ENCODE measurements around the gene CHCHD6. TPM values are rescaled to one million over a fixed set of nuclear protein-coding genes. Genes with fewer than 3 reads are reported as not detected.

CHCHD6 gene
- total RNA-seq, 1 experiment from 2014 or later = 33.0 TPM

DNA sequence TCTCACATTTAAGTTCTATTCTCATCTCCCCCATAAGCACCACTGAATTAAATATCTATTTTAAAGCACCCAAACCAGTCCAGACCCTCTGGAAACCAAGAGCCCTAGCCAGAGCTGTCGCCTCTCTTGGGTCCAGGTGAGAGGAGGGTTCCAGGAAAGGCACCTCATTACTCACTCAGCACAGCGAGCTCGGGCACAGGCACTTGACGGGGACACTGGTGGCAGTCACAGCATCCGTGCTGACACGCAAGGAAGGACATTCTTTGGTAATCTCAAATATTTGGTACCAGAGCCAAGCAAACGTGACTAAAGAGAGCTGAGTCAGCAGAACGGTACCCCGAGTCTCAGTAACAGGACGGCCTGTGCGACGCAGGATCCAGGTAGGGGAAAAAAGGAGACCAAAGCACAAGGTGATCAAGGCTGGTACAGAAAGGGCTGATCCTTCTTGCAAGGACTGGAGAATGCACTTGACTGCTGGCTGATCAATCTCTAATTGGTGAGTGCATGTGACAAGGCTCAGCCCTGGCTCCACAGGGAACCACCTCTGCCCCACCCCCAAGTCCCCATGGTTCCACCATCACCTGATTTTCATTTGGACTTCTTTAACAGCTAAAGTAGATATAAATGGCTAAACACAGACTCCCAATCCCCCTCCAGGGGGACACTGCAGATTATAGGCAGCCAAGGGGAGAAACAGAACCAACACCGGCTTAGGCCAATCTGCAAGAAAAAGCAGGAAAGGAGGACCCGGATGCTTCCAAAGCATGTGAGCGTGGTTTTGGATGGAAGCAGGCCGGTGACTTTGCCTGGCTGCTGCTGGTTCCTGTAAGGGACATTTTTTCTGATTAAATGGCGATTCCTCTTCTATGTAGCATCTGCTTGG lies 61.4 kb downstream of the CHCHD6 start:
- DNase-seq = no peak
- BruUV-seq (replicated peaks) = no TSS peak
- H3K27ac ChIP-seq (ENCODE audit: low read length) = no peak overlapping the region
- TF ChIP-seq EZH2 (IDR thresholded peaks at IDR 0.05; ENCODE audit: low read length, unreplicated experiment) = no peak
- TF ChIP-seq EZH2phosphoT487 (IDR thresholded peaks at IDR 0.05; ENCODE audit: borderline replicate concordance, low read length) = no peak
- TF ChIP-seq, protein P1, sequence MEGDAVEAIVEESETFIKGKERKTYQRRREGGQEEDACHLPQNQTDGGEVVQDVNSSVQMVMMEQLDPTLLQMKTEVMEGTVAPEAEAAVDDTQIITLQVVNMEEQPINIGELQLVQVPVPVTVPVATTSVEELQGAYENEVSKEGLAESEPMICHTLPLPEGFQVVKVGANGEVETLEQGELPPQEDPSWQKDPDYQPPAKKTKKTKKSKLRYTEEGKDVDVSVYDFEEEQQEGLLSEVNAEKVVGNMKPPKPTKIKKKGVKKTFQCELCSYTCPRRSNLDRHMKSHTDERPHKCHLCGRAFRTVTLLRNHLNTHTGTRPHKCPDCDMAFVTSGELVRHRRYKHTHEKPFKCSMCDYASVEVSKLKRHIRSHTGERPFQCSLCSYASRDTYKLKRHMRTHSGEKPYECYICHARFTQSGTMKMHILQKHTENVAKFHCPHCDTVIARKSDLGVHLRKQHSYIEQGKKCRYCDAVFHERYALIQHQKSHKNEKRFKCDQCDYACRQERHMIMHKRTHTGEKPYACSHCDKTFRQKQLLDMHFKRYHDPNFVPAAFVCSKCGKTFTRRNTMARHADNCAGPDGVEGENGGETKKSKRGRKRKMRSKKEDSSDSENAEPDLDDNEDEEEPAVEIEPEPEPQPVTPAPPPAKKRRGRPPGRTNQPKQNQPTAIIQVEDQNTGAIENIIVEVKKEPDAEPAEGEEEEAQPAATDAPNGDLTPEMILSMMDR (conservative IDR thresholded peaks at IDR 0.05; ENCODE audit: low read depth, low read length) = no peak
- no peaks in the 10 kb centered on the region for H4K20me1 ChIP-seq (ENCODE audit: low read length)
- no peaks in the 10 kb centered on the region for H3K9me3 ChIP-seq (ENCODE audit: low read length)
- H3K36me3 ChIP-seq (ENCODE audit: low read depth, low read length) = no peaks in the 10 kb centered on the region
- H3K9me2 ChIP-seq (replicated peaks; ENCODE audit: low read length) = no peaks in the 10 kb centered on the region
- H3K27me3 ChIP-seq (ENCODE audit: low read length) = no peaks in the 10 kb centered on the region
- H2AFZ ChIP-seq (ENCODE audit: low read length) = no peak overlapping the region
- peaks cover 5% of the 10 kb centered on the region for H3K79me2 ChIP-seq (ENCODE audit: low read length)
- H3F3A ChIP-seq (ENCODE audit: low read length, unreplicated experiment) = no peaks in the 10 kb centered on the region
- no peak overlapping the region for H3K9ac ChIP-seq (ENCODE audit: low read length)
- POLR2A ChIA-PET (ENCODE audit: unreplicated experiment) = no interaction called here
- CTCF ChIA-PET = no interaction called here
- no peak overlapping the region for H3K4me2 ChIP-seq (ENCODE audit: low read length)
- no peak overlapping the region for H3K4me3 ChIP-seq (ENCODE audit: low read length)
- intact Hi-C loops (cut with micrococcal nuclease) = no loop called here
- ATAC-seq = no peak
- no peaks in the 10 kb centered on the region for H3K4me1 ChIP-seq (ENCODE audit: insufficient read depth, low read length)

DNA sequence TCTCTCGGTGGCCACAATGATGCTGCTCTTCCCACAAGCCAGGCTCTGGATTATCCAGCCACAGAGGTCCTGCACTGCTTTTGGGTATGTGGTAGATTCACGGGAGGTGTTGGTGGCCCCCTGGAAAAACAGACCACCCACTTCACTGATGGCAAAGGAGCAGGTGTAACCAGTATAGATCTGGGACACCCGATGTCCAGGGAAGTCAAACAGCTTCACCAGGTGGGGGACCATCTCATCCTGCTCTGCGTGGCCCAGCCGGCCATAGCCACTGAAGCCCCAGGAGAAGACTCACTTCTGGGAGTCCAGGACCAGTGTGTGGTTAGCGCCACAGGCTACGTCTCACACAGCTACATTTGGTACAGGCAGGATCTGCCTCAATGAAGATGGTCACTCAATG lies 62.6 kb downstream of the CHCHD6 start:
- H3K4me1 ChIP-seq (ENCODE audit: insufficient read depth, low read length) = no peaks in the 10 kb centered on the region
- intact Hi-C loops (cut with micrococcal nuclease) = no loop called here
- ChIA-PET CTCF (no interaction called here), POLR2A (ENCODE audit: unreplicated experiment) (no interaction called here)
- H3K4me3 ChIP-seq (ENCODE audit: low read length) = no peak overlapping the region
- no peaks in the 10 kb centered on the region for H3K9me2 ChIP-seq (replicated peaks; ENCODE audit: low read length)
- ATAC-seq (no peak), DNase-seq (no peak)
- H3K79me2 ChIP-seq (ENCODE audit: low read length) = peaks cover 9% of the 10 kb centered on the region
- H3K36me3 ChIP-seq (ENCODE audit: low read depth, low read length) = no peaks in the 10 kb centered on the region
- no peak overlapping the region for H3K4me2 ChIP-seq (ENCODE audit: low read length)
- no peaks in the 10 kb centered on the region for H3F3A ChIP-seq (ENCODE audit: low read length, unreplicated experiment)
- no TSS peak for BruUV-seq (replicated peaks)
- H3K27me3 ChIP-seq (ENCODE audit: low read length) = no peaks in the 10 kb centered on the region
- no peak overlapping the region for H3K27ac ChIP-seq (ENCODE audit: low read length)
- H4K20me1 ChIP-seq (ENCODE audit: low read length) = no peaks in the 10 kb centered on the region
- no peaks in the 10 kb centered on the region for H3K9me3 ChIP-seq (ENCODE audit: low read length)
- H3K9ac ChIP-seq (ENCODE audit: low read length) = no peak overlapping the region
- TF ChIP-seq, protein P1 (conservative IDR thresholded peaks at IDR 0.05; ENCODE audit: low read depth, low read length) = no peak
- no peak for TF ChIP-seq EZH2phosphoT487 (IDR thresholded peaks at IDR 0.05; ENCODE audit: borderline replicate concordance, low read length)
- TF ChIP-seq EZH2 (IDR thresholded peaks at IDR 0.05; ENCODE audit: low read length, unreplicated experiment) = no peak
- H2AFZ ChIP-seq (ENCODE audit: low read length) = no peak overlapping the region

GRCh38 chr3:126768903-126769302 lies 64.9 kb downstream of the CHCHD6 start:
- ATAC-seq (no peak), DNase-seq (no peak)
- Histone ChIP-seq H3K27ac (ENCODE audit: low read length) (no peak overlapping the region), H4K20me1 (ENCODE audit: low read length) (no peaks in the 10 kb centered on the region), H2AFZ (ENCODE audit: low read length) (no peak overlapping the region), H3K4me1 (ENCODE audit: insufficient read depth, low read length) (peaks cover 15% of the 10 kb centered on the region; the same call in 1 of the 2 replicates), H3F3A (ENCODE audit: low read length, unreplicated experiment) (no peaks in the 10 kb centered on the region), H3K9me2 (replicated peaks; ENCODE audit: low read length) (no peaks in the 10 kb centered on the region), H3K27me3 (ENCODE audit: low read length) (no peaks in the 10 kb centered on the region), H3K9ac (ENCODE audit: low read length) (no peak overlapping the region), H3K79me2 (ENCODE audit: low read length) (peaks cover 18% of the 10 kb centered on the region), H3K4me3 (ENCODE audit: low read length) (no peak overlapping the region), H3K4me2 (ENCODE audit: low read length) (no peak overlapping the region), H3K9me3 (ENCODE audit: low read length) (no peaks in the 10 kb centered on the region), H3K36me3 (ENCODE audit: low read depth, low read length) (no peaks in the 10 kb centered on the region)
- intact Hi-C loops (cut with micrococcal nuclease) = no loop called here
- BruUV-seq (replicated peaks) = no TSS peak
- TF ChIP-seq, protein P1 (conservative IDR thresholded peaks at IDR 0.05; ENCODE audit: low read depth, low read length) = no peak
- TF ChIP-seq EZH2phosphoT487 (IDR thresholded peaks at IDR 0.05; ENCODE audit: borderline replicate concordance, low read length) (no peak), EZH2 (IDR thresholded peaks at IDR 0.05; ENCODE audit: low read length, unreplicated experiment) (no peak)
- POLR2A ChIA-PET (ENCODE audit: unreplicated experiment) = no interaction called here
- CTCF ChIA-PET = no interaction called here

Measured in PC-3 (cell line).